ENCODE data around the gene CAMTA1.

GRCh38 chr1:6802454-6802853, 17.2 kb downstream of the CAMTA1 start:
- TF ChIP-seq CBX3 (IDR thresholded peaks at IDR 0.05; ENCODE audit: low read depth) (no peak), EZH2phosphoT487 (IDR thresholded peaks at IDR 0.05; ENCODE audit: borderline replicate concordance) (no peak), EZH2 (IDR thresholded peaks at IDR 0.05) (no peak), POLR2A (IDR thresholded peaks at IDR 0.05; ENCODE audit: borderline replicate concordance, extremely low read depth, insufficient read depth, insufficient read length) (no peak), CTCF (IDR thresholded peaks at IDR 0.05 in 2 of 3, conservative IDR thresholded peaks at IDR 0.05 in 1 of 3; ENCODE audit: borderline replicate concordance in 1 of 3, insufficient read depth in 1 of 3, low read depth in 2 of 3, low read length in 2 of 3) (no peak), ZBTB33 (IDR thresholded peaks at IDR 0.05; ENCODE audit: extremely low read depth, insufficient replicate concordance, low read length) (no peak), JUND (IDR thresholded peaks at IDR 0.05) (no peak), SRF (IDR thresholded peaks at IDR 0.05; ENCODE audit: low read depth) (no peak), ZNF274 (IDR thresholded peaks at IDR 0.05; ENCODE audit: low read depth, low read length) (no peak), ZFX (IDR thresholded peaks at IDR 0.05) (no peak), YY1 (IDR thresholded peaks at IDR 0.05; ENCODE audit: extremely low read depth, insufficient replicate concordance, low read depth, low read length) (no peak)

Measured in HCT116 (cell line).